WTC11 (cell line): ENCODE results near the gene KNDC1. TPM values are rescaled to one million over a fixed set of nuclear protein-coding genes. Genes with fewer than 3 reads are reported as not detected.

Source experiments
- ATAC-seq: fragments of 200-7000 bp; cut with Tn5 transposase; 2 replicates; pipeline ENCODE4 v1.10.0; 2021; ENCODE audit warnings: mild to moderate bottlenecking, moderate library complexity
- CTCF ChIA-PET: fragments of 300-600 bp; sonication (Branson Sonifier 250); formaldehyde crosslinking; loops from one replicate; lab custom pipeline; 2021; ENCODE audit warnings: antibody characterized with exemption; lab: Charles Lee
- POLR2A ChIA-PET: fragments of 350-600 bp; sonication (Branson Sonifier 250); formaldehyde crosslinking; loops from one replicate; lab custom pipeline; 2021; ENCODE audit warnings: antibody characterized with exemption; lab: Charles Lee
- DNase-seq: peaks from one replicate; pipeline ENCODE4 v3.0.0; 2021; ENCODE audit warnings: low spot score
- H3K27ac Mint-ChIP-seq: 2 replicates; pipeline ENCODE4 v1.8.0; 2021; ENCODE audit warnings: mixed read lengths
- H3K27me3 Mint-ChIP-seq: 2 replicates; pipeline ENCODE4 v1.8.0; 2021; ENCODE audit warnings: low read depth, mild to moderate bottlenecking, moderate library complexity, mixed read lengths
- H3K36me3 Mint-ChIP-seq: 2 replicates; pipeline ENCODE4 v1.8.0; 2021; ENCODE audit warnings: mixed read lengths
- H3K4me1 Mint-ChIP-seq: 2 replicates; pipeline ENCODE4 v1.8.0; 2022; ENCODE audit warnings: mixed read lengths
- H3K4me3 Mint-ChIP-seq: 2 replicates; pipeline ENCODE4 v1.8.0; 2021; ENCODE audit warnings: mild to moderate bottlenecking, moderate library complexity, mixed read lengths
- H3K9me3 Mint-ChIP-seq: 2 replicates; pipeline ENCODE4 v1.8.0; 2021; ENCODE audit warnings: mixed read lengths
- AFF4 ChIP-seq: sonication (generic); formaldehyde crosslinking; IDR thresholded peaks from 2 replicates; pipeline ENCODE4 v1.8.1; 2023; ENCODE audit warnings: mild to moderate bottlenecking, missing genetic modification reagents, borderline replicate concordance
- AR ChIP-seq: fragments of 250-450 bp; sonication (Bioruptor Pico); IDR thresholded peaks from 2 replicates; pipeline ENCODE4 v1.9.0; 2021; ENCODE audit warnings: mild to moderate bottlenecking
- ATF1 ChIP-seq: sonication (generic); formaldehyde crosslinking; IDR thresholded peaks from 2 replicates; pipeline ENCODE4 v1.8.1; 2023; ENCODE audit warnings: mild to moderate bottlenecking, moderate library complexity, missing genetic modification reagents
- ATF6 ChIP-seq: sonication (generic); formaldehyde crosslinking; IDR thresholded peaks from 2 replicates; pipeline ENCODE4 v1.8.1; 2023; ENCODE audit warnings: mild to moderate bottlenecking, missing genetic modification reagents
- E2F5 ChIP-seq: sonication (generic); formaldehyde crosslinking; IDR thresholded peaks from 2 replicates; pipeline ENCODE4 v1.8.1; 2022; ENCODE audit warnings: mild to moderate bottlenecking, moderate library complexity, missing genetic modification reagents
- ESRRA ChIP-seq: sonication (generic); formaldehyde crosslinking; IDR thresholded peaks from 2 replicates; pipeline ENCODE4 v1.8.1; 2022; ENCODE audit warnings: mild to moderate bottlenecking, missing genetic modification reagents, borderline replicate concordance
- ETV6 ChIP-seq: sonication (generic); formaldehyde crosslinking; IDR thresholded peaks from 2 replicates; pipeline ENCODE4 v1.8.1; 2022; ENCODE audit warnings: mild to moderate bottlenecking, missing genetic modification reagents
- FOXP4 ChIP-seq: sonication (generic); formaldehyde crosslinking; IDR thresholded peaks from 2 replicates; pipeline ENCODE4 v1.8.0; 2022; ENCODE audit warnings: mild to moderate bottlenecking, missing genetic modification reagents
- GABPB1 ChIP-seq: sonication (generic); formaldehyde crosslinking; IDR thresholded peaks from 2 replicates; pipeline ENCODE4 v1.8.1; 2023; ENCODE audit warnings: mild to moderate bottlenecking, missing genetic modification reagents
- HMGA2 ChIP-seq: fragments of 250-450 bp; sonication (Bioruptor Pico); IDR thresholded peaks from 2 replicates; pipeline ENCODE4 v1.4.0; 2021; ENCODE audit warnings: mild to moderate bottlenecking, moderate library complexity
- IRF1 ChIP-seq: sonication (generic); formaldehyde crosslinking; IDR thresholded peaks from 2 replicates; pipeline ENCODE4 v1.8.0; 2023; ENCODE audit warnings: missing genetic modification reagents
- MYBL2 ChIP-seq: sonication (generic); formaldehyde crosslinking; IDR thresholded peaks from 2 replicates; pipeline ENCODE4 v1.8.1; 2023; ENCODE audit warnings: mild to moderate bottlenecking, moderate library complexity, missing genetic modification reagents
- NFE2L1 ChIP-seq: sonication (generic); formaldehyde crosslinking; IDR thresholded peaks from 2 replicates; pipeline ENCODE4 v1.8.1; 2023; ENCODE audit warnings: missing genetic modification reagents
- NR1H2 ChIP-seq: sonication (generic); formaldehyde crosslinking; IDR thresholded peaks from 2 replicates; pipeline ENCODE4 v1.9.0; 2021; ENCODE audit warnings: mild to moderate bottlenecking, moderate library complexity, missing genetic modification reagents
- NR2C2 ChIP-seq: sonication (generic); formaldehyde crosslinking; IDR thresholded peaks from 2 replicates; pipeline ENCODE4 v1.8.0; 2022; ENCODE audit warnings: mild to moderate bottlenecking, missing genetic modification reagents
- OVOL2 ChIP-seq: fragments of 250-450 bp; sonication (Bioruptor Pico); IDR thresholded peaks from 2 replicates; pipeline ENCODE4 v1.9.0; 2021; ENCODE audit warnings: mild to moderate bottlenecking, borderline replicate concordance
- RORB ChIP-seq: fragments of 250-450 bp; sonication (Bioruptor Pico); IDR thresholded peaks from 2 replicates; pipeline ENCODE4 v1.9.0; 2021; ENCODE audit warnings: mild to moderate bottlenecking
- ZBTB21 ChIP-seq: sonication (generic); formaldehyde crosslinking; IDR thresholded peaks from 2 replicates; pipeline ENCODE4 v1.8.1; 2023; ENCODE audit warnings: mild to moderate bottlenecking, missing genetic modification reagents, borderline replicate concordance
- ZNF121 ChIP-seq: sonication (generic); formaldehyde crosslinking; IDR thresholded peaks from 2 replicates; pipeline ENCODE4 v1.8.0; 2023; ENCODE audit warnings: missing genetic modification reagents
- ZNF281 ChIP-seq: sonication (generic); formaldehyde crosslinking; IDR thresholded peaks from 2 replicates; pipeline ENCODE4 v1.8.0; 2023; ENCODE audit warnings: mild to moderate bottlenecking, missing genetic modification reagents
- total RNA-seq: library from RNA; stranded (reverse); gene quantifications from 3 replicates; pipeline ENCODE4 v1.2.3, GENCODE V29; 2021

Gene KNDC1
- total RNA-seq, 1 experiment from 2014 or later: 26.6 TPM

- DNase-seq: no peak
- no peak for ATAC-seq
- Mint-ChIP-seq H3K36me3 (no peaks in the 10 kb centered on the region), H3K4me3 (no peak overlapping the region), H3K27me3 (no peaks in the 10 kb centered on the region), H3K27ac (no peak overlapping the region), H3K4me1 (no peaks in the 10 kb centered on the region), H3K9me3 (no peaks in the 10 kb centered on the region)
- POLR2A ChIA-PET: no interaction called here
- TF ChIP-seq ZNF121 (CRISPR knock-in tag): no peak
- no peak for TF ChIP-seq RORB (CRISPR knock-in tag)
- TF ChIP-seq ATF1 (CRISPR knock-in tag): no peak
- no peak for TF ChIP-seq HMGA2 (CRISPR knock-in tag)
- TF ChIP-seq ZBTB21: no peak
- TF ChIP-seq IRF1 (CRISPR knock-in tag): no peak
- TF ChIP-seq ETV6 (CRISPR knock-in tag): no peak
- TF ChIP-seq ATF6 (CRISPR knock-in tag): no peak
- no peak for TF ChIP-seq FOXP4 (CRISPR knock-in tag)
- no peak for TF ChIP-seq ZNF281 (CRISPR knock-in tag)
- TF ChIP-seq NFE2L1 (CRISPR knock-in tag): no peak
- TF ChIP-seq OVOL2 (CRISPR knock-in tag): no peak
- no peak for TF ChIP-seq ESRRA
- no peak for TF ChIP-seq NR2C2 (CRISPR knock-in tag)
- no peak for TF ChIP-seq GABPB1
- TF ChIP-seq MYBL2: no peak
- CTCF ChIA-PET: no interaction called here
These were observed 30.8 kb upstream of the KNDC1 start for GRCh38 chr10:133129071-133129858.

- Mint-ChIP-seq H3K27ac (no peak overlapping the region), H3K9me3 (no peaks in the 10 kb centered on the region), H3K4me1 (no peaks in the 10 kb centered on the region), H3K36me3 (no peaks in the 10 kb centered on the region), H3K4me3 (no peak overlapping the region), H3K27me3 (no peaks in the 10 kb centered on the region)
- CTCF ChIA-PET: no interaction called here
- POLR2A ChIA-PET: no interaction called here
- ATAC-seq (no peak), DNase-seq (no peak)
- TF ChIP-seq AR (CRISPR knock-in tag) (no peak), AFF4 (CRISPR knock-in tag) (no peak), E2F5 (CRISPR knock-in tag) (no peak), NR1H2 (CRISPR knock-in tag) (no peak)
These were observed 30.0 kb upstream of the KNDC1 start for GRCh38 chr10:133129859-133130495.
